OCI-M2 (cell line): ENCODE results near the gene B3GAT1.

Experiments used
- DNase-seq: peaks from one replicate; lab custom pipeline; 2025; ENCODE audit not compliant: unreplicated experiment; lab: John Stamatoyannopoulos, UW

B3GAT1 gene

GRCh38 chr11:134410766-134411165 is 1.3 kb downstream of the B3GAT1 start:
- no peak for DNase-seq

DNA sequence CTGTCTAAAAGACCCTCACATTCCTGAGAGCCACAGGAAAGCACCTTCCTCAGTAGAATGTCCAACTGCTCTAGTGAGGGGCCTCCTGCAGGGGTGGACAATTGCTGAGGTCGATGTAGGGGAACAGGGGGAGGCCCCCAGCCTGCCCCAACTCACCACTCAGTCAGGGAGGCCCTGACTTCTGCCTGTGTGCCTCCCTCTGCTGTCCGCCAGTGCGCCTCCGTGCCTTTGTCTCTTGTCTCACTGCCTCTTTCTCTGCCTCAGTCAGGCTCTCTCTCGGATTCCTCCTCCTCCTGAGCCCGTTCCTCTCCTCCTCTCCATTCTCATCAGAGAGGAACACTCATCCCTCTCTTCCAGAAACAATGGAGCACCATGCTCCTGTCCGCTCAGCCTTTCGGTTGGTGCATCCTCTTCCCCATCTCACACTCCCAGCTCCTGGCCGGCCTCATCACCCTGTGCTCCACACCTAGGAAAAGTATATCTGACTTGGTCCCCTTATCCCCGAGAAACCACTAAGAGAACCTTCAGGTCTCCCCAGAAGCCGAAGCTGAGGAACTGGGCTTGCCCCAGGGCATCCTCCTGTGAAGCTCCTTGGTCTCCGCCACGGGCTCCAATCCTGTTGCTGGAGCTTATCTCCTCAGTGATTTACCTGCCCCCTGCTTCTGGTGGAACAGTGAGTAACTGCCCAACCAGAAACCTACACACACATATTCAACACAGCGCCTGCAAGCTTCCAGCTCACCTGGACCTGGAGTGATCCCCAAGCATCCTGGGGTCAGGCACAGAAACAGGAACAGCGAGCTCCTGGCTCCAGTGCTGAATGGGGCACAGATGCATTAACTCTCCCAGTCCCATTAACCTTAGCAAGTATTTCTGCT is 2.3 kb downstream of the B3GAT1 start:
- no peak for DNase-seq

GRCh38 chr11:134407923-134408322 is 4.1 kb downstream of the B3GAT1 start:
- DNase-seq, result no peak

- DNase-seq, result no peak
Measured at GRCh38 chr11:134407321-134407828, 4.7 kb downstream of the B3GAT1 start.

DNA sequence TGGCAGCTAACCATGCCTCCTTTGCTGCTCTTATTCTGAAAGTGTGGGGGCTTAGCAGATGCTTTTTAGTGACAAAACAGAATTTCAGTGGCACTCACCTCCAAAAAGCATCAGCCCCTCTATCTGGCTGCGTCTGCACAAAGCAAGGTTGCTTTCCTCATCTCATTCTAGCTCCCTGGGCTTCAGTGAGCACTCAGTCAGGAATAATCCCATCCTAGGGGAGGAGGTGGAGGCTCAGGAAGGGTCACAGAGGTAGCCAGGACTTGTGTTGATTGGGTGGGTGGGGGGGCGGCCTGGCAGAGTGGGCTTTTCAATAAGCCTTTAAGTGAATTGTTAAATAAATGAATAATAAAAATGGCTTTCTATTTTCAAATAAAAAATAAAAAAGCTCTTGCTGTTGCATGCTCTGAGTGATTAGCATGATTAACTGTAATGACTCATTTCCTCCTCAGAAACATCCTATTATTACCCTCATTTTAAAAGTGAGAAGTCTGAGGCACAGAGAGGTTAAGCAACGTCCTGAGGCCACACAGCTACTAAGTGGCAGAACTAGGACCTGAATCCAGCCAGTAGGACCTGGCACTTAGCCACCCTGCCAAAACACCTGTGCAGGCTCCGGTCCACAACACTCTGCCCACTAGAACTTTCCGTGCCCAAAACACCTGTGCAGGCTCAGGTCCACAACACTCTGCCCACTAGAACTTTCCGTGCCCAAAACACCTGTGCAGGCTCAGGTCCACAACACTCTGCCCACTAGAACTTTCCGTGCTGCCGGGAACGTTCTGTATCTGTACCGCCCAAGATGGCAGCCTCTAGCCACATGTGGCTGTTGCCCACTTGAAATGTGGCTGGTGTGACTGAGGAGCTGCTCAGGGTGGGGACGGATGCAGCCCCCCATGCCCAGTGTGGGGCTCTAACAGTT is 5.5 kb downstream of the B3GAT1 start:
- no peak for DNase-seq

DNA sequence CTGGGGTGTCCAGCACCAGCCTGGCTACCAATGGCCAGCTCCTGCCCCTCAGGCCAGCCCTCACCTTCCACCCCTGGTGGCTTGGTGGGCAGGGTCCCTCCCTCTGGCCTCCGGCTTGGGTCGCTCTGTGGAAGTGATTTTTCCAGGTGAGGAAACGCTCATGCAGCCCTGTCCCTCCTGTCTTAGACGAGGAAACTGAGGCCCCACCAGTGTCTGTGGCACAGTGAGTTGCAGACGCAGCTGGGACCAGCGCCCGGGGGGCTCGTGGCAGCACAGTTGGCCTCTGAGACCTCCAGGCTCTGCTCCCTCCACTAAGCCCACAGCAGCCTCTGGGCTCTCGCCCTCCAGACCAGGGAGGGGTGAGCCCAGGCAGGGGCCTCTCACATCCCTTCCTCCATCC is 6.2 kb downstream of the B3GAT1 start:
- DNase-seq, result no peak

GRCh38 chr11:134405436-134405835 is 6.6 kb downstream of the B3GAT1 start:
- no peak for DNase-seq

- DNase-seq, result no peak
Measured at GRCh38 chr11:134404575-134405341, 7.3 kb downstream of the B3GAT1 start.

DNA sequence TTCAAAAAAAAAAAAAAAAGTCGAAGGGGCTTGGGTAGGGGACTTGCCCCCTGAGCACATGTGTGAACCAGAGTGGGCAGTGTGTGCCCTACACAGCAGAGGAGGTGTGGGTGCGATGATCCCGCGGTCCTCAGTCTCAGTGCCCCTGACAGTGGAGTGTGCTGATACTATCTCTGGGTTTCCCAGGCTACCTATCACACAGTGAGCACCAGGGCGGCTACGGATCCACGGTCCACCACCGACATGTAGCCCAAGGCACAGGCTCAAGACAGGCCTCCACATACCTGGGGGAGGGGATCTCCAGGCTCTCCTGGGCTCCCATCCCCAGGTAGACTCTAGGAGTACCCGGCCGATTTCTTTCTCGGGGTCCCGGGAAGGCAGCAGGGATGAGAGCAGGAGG is 9.1 kb downstream of the B3GAT1 start:
- DNase-seq, result no peak

DNA sequence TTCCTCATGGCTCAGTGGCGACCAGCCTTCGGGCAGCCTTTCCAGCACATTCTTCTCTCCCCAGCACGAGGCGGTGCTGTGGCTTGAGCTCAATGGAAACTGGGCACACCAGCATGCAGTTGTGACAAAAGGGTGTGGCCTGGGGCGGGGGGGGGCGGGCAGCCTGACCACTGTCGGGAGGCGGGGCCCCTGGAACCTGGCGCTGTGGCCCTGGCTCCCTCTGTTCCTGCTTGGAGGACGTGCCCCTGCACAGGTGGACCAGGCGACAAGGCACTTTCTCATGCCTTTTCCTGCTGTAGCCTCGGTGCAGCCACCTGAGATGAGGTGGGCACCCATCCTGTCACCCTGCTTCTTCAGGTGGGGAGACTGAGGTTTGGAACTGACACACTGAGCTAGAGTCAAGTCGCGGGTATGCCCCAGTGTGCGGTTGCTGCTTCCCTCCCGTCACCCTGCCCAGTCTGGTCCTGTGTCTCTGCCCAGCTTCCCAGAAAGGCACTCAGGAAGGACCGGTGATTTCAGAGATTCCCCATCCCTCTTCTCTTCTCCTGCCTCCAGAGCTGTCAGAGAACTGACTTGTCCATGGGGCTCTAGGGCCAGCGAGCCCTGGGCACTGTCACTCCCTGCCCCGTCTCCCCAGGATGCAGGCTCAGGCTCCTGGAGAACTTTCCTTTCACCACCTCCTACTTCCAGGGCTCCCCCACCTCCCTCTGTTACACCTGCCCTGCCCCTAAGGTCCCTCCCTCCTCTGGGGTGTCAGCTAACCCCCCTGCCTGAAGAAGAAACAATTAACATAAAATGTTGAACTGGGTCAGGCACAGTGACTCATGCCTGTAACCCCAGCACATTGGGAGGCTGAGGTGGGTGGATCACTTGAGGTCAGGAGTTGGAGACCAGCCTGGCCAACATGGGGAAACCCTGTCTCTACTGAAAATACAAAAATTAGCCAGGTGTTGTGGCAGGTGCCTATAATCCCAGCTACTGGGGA is 9.9 kb downstream of the B3GAT1 start:
- DNase-seq, result no peak

DNA sequence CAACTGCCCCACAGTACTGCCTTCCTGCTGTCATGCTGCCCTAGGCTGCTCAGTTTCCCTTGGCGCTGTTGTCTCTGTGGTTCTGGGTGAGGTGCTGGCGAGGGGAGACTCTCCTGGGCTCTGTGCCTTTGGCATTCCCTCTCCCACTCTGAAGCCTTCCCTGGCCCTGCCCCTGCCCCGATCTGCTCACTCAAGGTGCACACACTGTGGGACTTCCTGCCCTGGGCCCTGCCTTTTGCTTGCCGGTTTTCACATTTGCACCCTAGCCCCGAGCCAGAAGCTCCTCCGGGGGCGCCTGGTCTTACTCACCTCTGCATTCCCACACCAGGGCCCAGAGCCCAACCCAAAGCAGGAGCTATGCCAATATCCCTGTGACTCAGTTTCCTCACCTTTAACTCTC is 12.0 kb downstream of the B3GAT1 start:
- DNase-seq, result no peak

GRCh38 chr11:134399293-134399654 is 12.8 kb downstream of the B3GAT1 start:
- no peak for DNase-seq

DNA sequence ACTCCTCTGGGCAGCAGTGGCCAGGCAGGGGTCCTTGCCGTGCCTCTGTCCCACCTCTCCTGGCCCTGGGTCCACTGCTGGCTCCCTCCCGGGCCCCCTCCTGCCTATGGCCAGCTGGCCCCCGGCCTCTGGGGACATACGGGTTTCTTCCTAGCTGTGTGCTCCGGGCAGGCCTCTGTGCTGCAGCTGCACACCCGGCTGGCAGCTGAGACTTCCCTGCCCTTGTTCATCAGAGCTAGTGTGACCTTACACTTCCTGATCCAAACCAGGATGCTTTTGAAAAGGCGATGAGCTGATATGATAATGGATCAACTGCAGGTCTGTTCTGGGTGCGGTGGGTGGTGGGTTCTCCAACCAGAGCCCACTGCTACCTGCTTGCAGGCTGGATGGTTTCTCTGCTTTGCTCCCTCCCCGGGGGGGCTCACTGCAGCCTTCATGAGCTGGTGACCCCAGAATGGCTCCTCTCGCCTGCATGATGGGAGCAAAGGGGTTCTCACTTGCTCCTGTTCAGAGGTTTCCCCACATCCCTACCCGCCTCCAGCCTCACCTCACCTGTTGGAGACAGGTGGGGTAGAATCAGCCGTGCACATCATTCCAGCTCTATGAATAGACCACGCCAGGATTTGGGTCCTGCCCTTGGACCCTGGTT is 13.3 kb downstream of the B3GAT1 start:
- DNase-seq, result no peak

- DNase-seq, result no peak
Measured at GRCh38 chr11:134398079-134398444, 14.0 kb downstream of the B3GAT1 start.

DNA sequence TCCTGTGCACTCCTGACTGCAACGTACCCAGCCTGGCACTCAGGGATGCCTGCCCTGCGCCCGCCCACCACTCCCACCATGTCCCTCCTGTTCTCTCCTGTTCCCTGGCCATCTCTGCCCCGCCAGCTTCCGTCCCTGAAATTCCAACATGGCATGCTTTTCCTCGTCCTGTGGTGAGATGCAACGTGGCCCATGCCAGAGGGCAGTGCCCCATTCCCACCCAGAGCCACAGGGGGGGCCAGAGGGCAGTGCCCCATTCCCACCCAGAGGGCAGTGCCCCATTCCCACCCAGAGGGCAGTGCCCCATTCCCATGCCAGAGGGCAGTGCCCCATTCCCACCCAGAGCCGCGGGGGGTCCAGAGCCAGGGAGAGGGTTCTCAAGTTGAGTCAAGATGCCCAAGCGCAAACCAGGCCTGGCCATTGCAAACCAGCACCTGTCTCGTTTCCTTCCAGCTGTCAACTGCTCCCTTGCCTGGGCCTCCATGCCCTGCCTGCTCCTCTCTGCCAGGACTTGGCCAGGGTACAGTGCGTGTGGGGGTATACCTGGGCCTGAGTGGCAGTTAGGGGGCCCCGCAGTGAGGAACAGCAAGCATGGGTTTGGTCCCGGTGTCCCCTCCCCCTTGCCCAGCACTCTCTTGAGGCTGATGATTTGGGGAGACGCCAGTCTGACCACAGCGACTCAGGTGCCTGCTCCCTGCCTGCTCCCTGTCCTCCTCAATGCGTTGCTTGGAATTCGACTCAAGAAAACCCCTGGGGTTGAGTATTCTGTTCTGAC is 14.6 kb downstream of the B3GAT1 start:
- DNase-seq, result no peak

- no peak for DNase-seq
Measured at GRCh38 chr11:134395002-134395401, 17.0 kb downstream of the B3GAT1 start.

- no peak for DNase-seq
Measured at GRCh38 chr11:134394311-134394710, 17.7 kb downstream of the B3GAT1 start.

DNA sequence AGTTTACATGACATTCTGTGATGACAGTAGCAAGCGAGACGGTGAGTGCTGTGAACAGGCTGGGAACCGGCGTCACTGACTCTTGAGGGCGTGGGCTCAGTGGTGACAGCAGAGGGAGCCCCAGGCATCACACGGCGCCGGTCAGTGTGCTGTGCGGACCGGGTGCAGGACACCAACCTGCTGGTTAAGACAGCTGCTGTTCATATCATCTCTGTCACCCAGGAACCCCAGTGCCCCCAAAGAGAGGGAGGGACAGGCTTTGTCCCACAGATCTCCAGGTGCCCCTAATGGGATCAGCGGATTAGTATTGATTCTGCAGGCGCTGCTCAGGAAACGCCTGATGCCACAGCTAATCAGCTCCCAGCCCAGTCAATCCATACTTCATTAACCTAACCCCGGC is 18.4 kb downstream of the B3GAT1 start:
- DNase-seq, result no peak
